Upper lobe of left lung (tissue), 6 donors: ENCODE data around the gene SDF2L1. TPM values are rescaled to one million over a fixed set of nuclear protein-coding genes. Genes with fewer than 3 reads are reported as not detected.
"Not testable (repeated sequence)": the region's sequence is repeated elsewhere in the genome, so short reads cannot be mapped to it uniquely, and the experiment has no call there.

ENCODE experiments used
- ATAC-seq, 2 donors: fragments of 200-7000 bp; cut with Tn5 transposase; one replicate each; pipeline ENCODE4 v1.9.1; 2022; ENCODE audit warnings: mild to moderate bottlenecking in 2 of 2, moderate library complexity in 2 of 2; ENCODE audit not compliant: low FRiP score in 2 of 2
- DNase-seq, 2 donors: peaks; one replicate each; pipeline ENCODE4 v3.0.0-alpha.2; 2019 to 2020
- H3K27ac ChIP-seq, 4 donors: fragments of 200-600 bp; sonication (generic); one replicate each; pipeline ENCODE4 v1.5.1; 2016 to 2019
- H3K27me3 ChIP-seq, 4 donors: fragments of 200-600 bp; sonication (generic); one replicate each; pipeline ENCODE4 v1.5.1; 2017 to 2019
- H3K36me3 ChIP-seq, 4 donors: fragments of 200-600 bp; sonication (generic); one replicate each; pipeline ENCODE4 v1.5.1; 2016 to 2019
- H3K4me1 ChIP-seq, 4 donors: fragments of 200-600 bp; sonication (generic); one replicate each; pipeline ENCODE4 v1.5.1; 2018 to 2019
- H3K4me3 ChIP-seq, 4 donors: fragments of 200-600 bp; sonication (generic); one replicate each; pipeline ENCODE4 v1.5.1; 2017 to 2019; ENCODE audit warnings: mild to moderate bottlenecking in 2 of 4, moderate library complexity in 1 of 4
- H3K9me3 ChIP-seq, 4 donors: fragments of 200-600 bp; sonication (generic); one replicate each; pipeline ENCODE4 v1.5.1; 2018 to 2019
- CTCF ChIP-seq, 6 experiments: fragments of 450-650 bp in 4 of 6; fragments of 200-600 bp in 2 of 6; sonication (generic) in 2 of 6; IDR thresholded peaks; one replicate each; pipeline ENCODE4 v1.5.1; 2016 to 2019; ENCODE audit warnings: antibody characterized with exemption in 6 of 6
- EP300 ChIP-seq, 4 donors: sonication (generic); formaldehyde crosslinking; IDR thresholded peaks; one replicate each; pipeline ENCODE4 v1.5.1; 2017; ENCODE audit warnings: antibody characterized with exemption in 4 of 4, control low read depth in 2 of 4
- POLR2A ChIP-seq, 4 donors: fragments of 450-650 bp; IDR thresholded peaks; one replicate each; pipeline ENCODE4 v1.5.1; 2016 to 2017; ENCODE audit warnings: antibody characterized with exemption in 4 of 4, mild to moderate bottlenecking in 2 of 4
- POLR2AphosphoS5 ChIP-seq, 2 donors: sonication (generic); formaldehyde crosslinking; IDR thresholded peaks; one replicate each; pipeline ENCODE4 v1.5.1; 2017; ENCODE audit warnings: antibody characterized with exemption in 2 of 2
- WGBS, 2 donors: methylation state at CpG; one replicate each; pipeline ENCODE4 v1.1.5; 2017 to 2018; 5-methylcytosine and 5-hydroxymethylcytosine counted together
- total RNA-seq, 6 donors: library from RNA; depleted of rRNA in 4 of 6; stranded (reverse); fragments of >200 nt in 4 of 6; gene quantifications; one replicate each; pipeline versions ENCODE4 v1.1.0 to v1.2.1, GENCODE V29; 2016 to 2021
- donor health status: DM: no; HTN: no; CAD: no; lungs with moderate emphysema.
- donor health status: DM: no; HTN: yes; CAD: no; lungs with severe emphysema.

Gene SDF2L1
- total RNA-seq, 6 donors from 2014 or later: 3.1 to 73.1 (median 38.9) TPM

- 88 to 91% methylated on average over 5 to 11 of the region's 11 CpGs for WGBS, 2 donors
- Histone ChIP-seq H3K27ac (no peak overlapping the region), H3K36me3 (peaks cover 17 to 92% (median 74%) of the 10 kb centered on the region in 4 donors), H3K9me3 (no peaks in the 10 kb centered on the region), H3K4me1 (no peaks in the 10 kb centered on the region), H3K27me3 (no peaks in the 10 kb centered on the region), H3K4me3 (no peak overlapping the region)
- DNase-seq (no peak), ATAC-seq (peak; percentile 4 to 8)
- TF ChIP-seq EP300 (IDR thresholded peaks at IDR 0.05): no peak
- no peak for TF ChIP-seq POLR2AphosphoS5 (IDR thresholded peaks at IDR 0.05)
- TF ChIP-seq CTCF (IDR thresholded peaks at IDR 0.05): no peak
- TF ChIP-seq POLR2A (IDR thresholded peaks at IDR 0.05): no peak
Measured at GRCh38 chr22:21687685-21688259, 45.7 kb downstream of the SDF2L1 start.

GRCh38 chr22:21688341-21688705 is 46.2 kb downstream of the SDF2L1 start:
- no peak for TF ChIP-seq CTCF (IDR thresholded peaks at IDR 0.05)
- no peak for TF ChIP-seq POLR2AphosphoS5 (IDR thresholded peaks at IDR 0.05)
- TF ChIP-seq EP300 (IDR thresholded peaks at IDR 0.05): no peak
- no peak for TF ChIP-seq POLR2A (IDR thresholded peaks at IDR 0.05)
- peaks cover 13 to 92% (median 73%) of the 10 kb centered on the region in 4 donors for H3K36me3 ChIP-seq
- WGBS, 2 donors: 92 to 100% methylated on average over 2 to 5 of the region's 6 CpGs
- DNase-seq (peak in 1 of 2 donors; percentile 73), ATAC-seq (peak; percentile 3 to 5)
- no peak overlapping the region for H3K4me3 ChIP-seq
- H3K27me3 ChIP-seq: no peaks in the 10 kb centered on the region
- H3K9me3 ChIP-seq: no peaks in the 10 kb centered on the region
- no peak overlapping the region for H3K27ac ChIP-seq
- no peaks in the 10 kb centered on the region for H3K4me1 ChIP-seq

- ATAC-seq (peak in 1 of 2 donors; percentile 15), DNase-seq (peak in 1 of 2 donors; percentile 72)
- TF ChIP-seq POLR2A (IDR thresholded peaks at IDR 0.05): no peak
- no peak for TF ChIP-seq EP300 (IDR thresholded peaks at IDR 0.05)
- no peak for TF ChIP-seq POLR2AphosphoS5 (IDR thresholded peaks at IDR 0.05)
- no peaks in the 10 kb centered on the region for H3K27me3 ChIP-seq
- H3K36me3 ChIP-seq: peaks cover 17 to 92% (median 73%) of the 10 kb centered on the region in 4 donors
- no peak overlapping the region for H3K4me3 ChIP-seq
- H3K9me3 ChIP-seq: no peaks in the 10 kb centered on the region
- H3K4me1 ChIP-seq: no peaks in the 10 kb centered on the region
- WGBS, 2 donors: 95 to 96% methylated on average over 20 of the region's 20 CpGs
- no peak overlapping the region for H3K27ac ChIP-seq
Measured at GRCh38 chr22:21688706-21689381, 46.7 kb downstream of the SDF2L1 start.

- ATAC-seq (no peak), DNase-seq (no peak)
- no peak for TF ChIP-seq POLR2A (IDR thresholded peaks at IDR 0.05)
- TF ChIP-seq POLR2AphosphoS5 (IDR thresholded peaks at IDR 0.05): no peak
- no peak for TF ChIP-seq CTCF (IDR thresholded peaks at IDR 0.05)
- TF ChIP-seq EP300 (IDR thresholded peaks at IDR 0.05): no peak
- WGBS, 2 donors: 62 to 63% methylated on average over 5 of the region's 5 CpGs
- Histone ChIP-seq H3K36me3 (peaks cover 26 to 94% (median 76%) of the 10 kb centered on the region in 4 donors), H3K27me3 (no peaks in the 10 kb centered on the region), H3K4me3 (no peak overlapping the region), H3K27ac (no peak overlapping the region), H3K9me3 (no peaks in the 10 kb centered on the region), H3K4me1 (no peaks in the 10 kb centered on the region)
Measured at GRCh38 chr22:21690401-21690801, 48.3 kb downstream of the SDF2L1 start.

GRCh38 chr22:21691816-21692215 is 49.7 kb downstream of the SDF2L1 start:
- Histone ChIP-seq H3K4me1 (no peaks in the 10 kb centered on the region), H3K36me3 (peaks cover 23 to 94% (median 76%) of the 10 kb centered on the region in 4 donors), H3K27me3 (no peaks in the 10 kb centered on the region), H3K4me3 (no peak overlapping the region), H3K9me3 (no peaks in the 10 kb centered on the region), H3K27ac (no peak overlapping the region)
- ATAC-seq (no peak), DNase-seq (peak in 1 of 2 donors; percentile 65)
- WGBS, 2 donors: 78 to 85% methylated on average over 15 to 16 of the region's 16 CpGs
- TF ChIP-seq POLR2A (IDR thresholded peaks at IDR 0.05) (no peak), EP300 (IDR thresholded peaks at IDR 0.05) (no peak), POLR2AphosphoS5 (IDR thresholded peaks at IDR 0.05) (no peak), CTCF (IDR thresholded peaks at IDR 0.05) (no peak)

GRCh38 chr22:21692856-21693255 is 50.8 kb downstream of the SDF2L1 start:
- WGBS, 2 donors: 91 to 94% methylated on average over 9 of the region's 9 CpGs
- H3K9me3 ChIP-seq, H3K27ac ChIP-seq, DNase-seq, H3K4me3 ChIP-seq, ATAC-seq, H3K4me1 ChIP-seq, H3K27me3 ChIP-seq: not testable (repeated sequence)
- peaks cover 26 to 92% (median 75%) of the 10 kb centered on the region in 4 donors for H3K36me3 ChIP-seq
